ENCODE results near the gene IGF1R. TPM values are rescaled to one million over a fixed set of nuclear protein-coding genes. Genes with fewer than 3 reads are reported as not detected.
A peak's percentile ranks its signal among the peaks of the same experiment; 100 is the strongest.

IGF1R gene
- total and polyA plus RNA-seq, 2 of the 13 experiments (the other 11 are each of a cell fraction or from before 2014, with no cell fraction given) = 15.9 to 18.4 TPM

- TF ChIP-seq BRF2 (CRISPR knock-in tag; IDR thresholded peaks at IDR 0.05) (peak; percentile 82; the same call in 1 of the 2 replicates), KLF6 (CRISPR knock-in tag; IDR thresholded peaks at IDR 0.05) (peak; percentile 90), ZNF687 (CRISPR knock-in tag; IDR thresholded peaks at IDR 0.05) (peak; percentile 95), FOXM1 (CRISPR knock-in tag; IDR thresholded peaks at IDR 0.05) (no peak), PRDM4 (CRISPR knock-in tag; IDR thresholded peaks at IDR 0.05; ENCODE audit: borderline replicate concordance) (no peak), ZMYM4 (CRISPR knock-in tag; IDR thresholded peaks at IDR 0.05) (peak; percentile 80; the same call in 1 of the 2 replicates), RAD51 (IDR thresholded peaks at IDR 0.05; ENCODE audit: borderline replicate concordance) (no peak), ZNF773 (CRISPR knock-in tag; IDR thresholded peaks at IDR 0.05; ENCODE audit: borderline replicate concordance) (no peak), ZNF256 (CRISPR knock-in tag; conservative IDR thresholded peaks at IDR 0.05) (no peak), CSRNP1 (CRISPR knock-in tag; IDR thresholded peaks at IDR 0.05) (peak; percentile 66; the same call in 1 of the 2 replicates), ZNF230 (CRISPR knock-in tag; IDR thresholded peaks at IDR 0.05) (0 out of 2 replicates have a peak, but pooled peaks have one; percentile 55), TBX2 (CRISPR knock-in tag; IDR thresholded peaks at IDR 0.05; ENCODE audit: borderline replicate concordance) (peak; percentile 29; the same call in 1 of the 2 replicates), ZNF782 (CRISPR knock-in tag; IDR thresholded peaks at IDR 0.05; ENCODE audit: borderline replicate concordance) (0 out of 2 replicates have a peak, but pooled peaks have one; percentile 35), ZNF616 (CRISPR knock-in tag; IDR thresholded peaks at IDR 0.05; ENCODE audit: low read depth) (peak; percentile 83; the same call in 1 of the 2 replicates), ZNF205 (CRISPR knock-in tag; IDR thresholded peaks at IDR 0.05) (0 out of 2 replicates have a peak, but pooled peaks have one; percentile 20), ZNF792 (CRISPR knock-in tag; IDR thresholded peaks at IDR 0.05) (no peak), TBX3 (IDR thresholded peaks at IDR 0.05; ENCODE audit: borderline replicate concordance) (no peak), AGO2 (optimal IDR thresholded peaks at IDR 0.05; ENCODE audit: low read depth, low read length) (no peak), TOE1 (CRISPR knock-in tag; IDR thresholded peaks at IDR 0.05) (no peak)
These were observed 1.1 kb upstream of the IGF1R start (continued) for GRCh38 chr15:98647026-98647773.
